Mucosa of stomach (tissue), 1 donor: Measurements from ENCODE around the gene DNAH2.

Source experiments
- H3K27me3 ChIP-seq: one replicate; pipeline ENCODE4 v1.7.0; 2013; ENCODE audit warnings: mild to moderate bottlenecking, low read length; ENCODE audit not compliant: control insufficient read depth, insufficient read depth
- H3K36me3 ChIP-seq: one replicate; pipeline ENCODE4 v1.7.0; 2013; ENCODE audit warnings: low read length; ENCODE audit not compliant: control insufficient read depth, insufficient read depth
- H3K4me1 ChIP-seq: one replicate; pipeline ENCODE4 v1.7.0; 2013; ENCODE audit warnings: mild to moderate bottlenecking, low read length; ENCODE audit not compliant: control insufficient read depth, insufficient read depth
- H3K4me3 ChIP-seq: one replicate; pipeline ENCODE4 v1.7.0; 2013; ENCODE audit warnings: low read length
- H3K9ac ChIP-seq: one replicate; pipeline ENCODE4 v1.7.0; 2013; ENCODE audit warnings: mild to moderate bottlenecking, low read length, moderate library complexity
- H3K9me3 ChIP-seq: one replicate; pipeline ENCODE4 v1.7.0; 2013; ENCODE audit warnings: mild to moderate bottlenecking, low read length, moderate library complexity; ENCODE audit not compliant: control insufficient read depth
- donor health status: Pancreatic carcinoma.

The DNAH2 gene

DNA sequence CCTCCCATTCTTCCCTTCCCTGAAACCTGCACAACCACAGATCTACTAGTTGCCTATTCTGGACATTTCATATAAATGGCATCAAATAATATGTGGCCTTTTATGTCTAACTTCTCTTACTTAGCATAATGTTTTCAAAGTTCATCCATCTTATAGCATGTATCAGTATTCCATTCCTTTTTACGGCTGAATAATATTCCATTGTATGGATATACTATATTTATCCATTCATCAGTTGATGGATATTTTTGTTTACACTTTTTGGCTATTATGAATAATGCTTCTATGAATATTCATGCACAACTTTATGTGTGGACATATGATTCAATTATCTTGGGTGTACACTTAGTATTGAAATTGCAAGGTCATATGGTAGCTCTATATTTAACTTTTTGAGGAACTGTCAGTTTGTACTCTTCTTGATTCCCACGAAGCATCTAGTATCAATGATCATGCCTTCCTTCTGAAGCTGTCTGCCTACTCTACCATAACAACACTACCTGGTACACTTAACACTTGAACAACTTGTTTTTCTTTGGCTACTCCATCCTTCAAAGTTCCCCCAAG, 158.3 kb downstream of the DNAH2 start:
- Histone ChIP-seq H3K9ac (no peak overlapping the region), H3K36me3 (no peaks in the 10 kb centered on the region), H3K4me1 (no peaks in the 10 kb centered on the region), H3K4me3 (no peak overlapping the region), H3K9me3 (no peaks in the 10 kb centered on the region), H3K27me3 (no peaks in the 10 kb centered on the region)

DNA sequence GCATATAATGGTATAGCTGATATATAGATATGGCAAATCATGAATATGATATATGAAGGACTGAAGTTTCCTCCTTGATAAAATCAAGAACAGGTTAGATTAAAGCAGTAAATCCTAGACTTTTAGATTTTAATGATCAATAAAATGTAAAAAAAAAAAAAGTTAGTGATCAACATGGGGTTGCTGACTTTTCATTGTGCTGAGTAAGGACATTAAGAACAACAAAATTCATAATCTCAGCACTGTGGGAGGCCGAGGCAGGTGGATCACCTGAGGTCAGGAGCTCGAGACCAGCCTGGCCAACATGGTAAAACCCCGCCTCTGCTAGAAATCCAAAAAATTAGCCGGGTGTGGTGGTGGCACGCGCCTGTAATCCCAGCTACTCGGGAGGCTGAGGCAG, 160.7 kb downstream of the DNAH2 start:
- H3K36me3 ChIP-seq, result no peaks in the 10 kb centered on the region
- no peaks in the 10 kb centered on the region for H3K9me3 ChIP-seq
- H3K4me3 ChIP-seq, result no peak overlapping the region
- H3K9ac ChIP-seq, result no peak overlapping the region
- peaks cover 6% of the 10 kb centered on the region for H3K4me1 ChIP-seq
- no peaks in the 10 kb centered on the region for H3K27me3 ChIP-seq

DNA sequence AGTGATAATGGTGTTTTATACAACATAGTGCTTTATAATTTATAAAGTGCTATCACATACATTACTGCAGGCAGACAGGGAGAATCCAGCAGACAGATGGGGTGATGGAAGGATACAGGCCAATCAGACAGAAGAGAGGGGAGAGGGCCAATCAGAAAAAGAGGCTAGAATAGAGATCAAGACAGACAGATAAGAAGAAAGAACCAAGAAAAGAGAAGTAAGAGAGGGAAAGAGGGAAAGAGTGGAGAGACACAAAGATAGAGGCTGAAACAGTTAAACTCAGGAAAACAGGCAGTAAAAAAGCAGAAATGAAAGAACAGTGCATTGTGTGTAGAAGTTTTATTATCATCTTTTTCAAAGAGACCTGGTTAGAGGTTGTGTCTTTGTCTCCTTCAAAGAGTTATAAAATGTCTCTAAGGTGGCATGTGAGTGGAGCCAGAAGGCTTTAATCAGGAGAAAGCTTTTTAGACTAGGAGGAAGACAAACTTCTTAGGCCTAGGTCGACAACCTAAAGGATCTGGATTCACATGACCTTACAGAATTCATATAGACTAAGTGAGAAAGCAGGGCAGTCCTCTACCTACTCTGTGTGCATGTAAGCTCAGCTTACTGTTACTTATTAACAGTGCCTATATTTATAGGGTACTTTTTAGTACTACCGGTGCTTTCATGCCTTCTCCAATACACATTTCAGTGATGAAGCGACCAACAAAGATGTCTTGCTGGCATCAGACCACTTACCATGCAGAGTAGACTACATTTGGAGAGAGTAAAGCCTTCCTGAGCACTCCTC, 162.7 kb downstream of the DNAH2 start:
- no peaks in the 10 kb centered on the region for H3K36me3 ChIP-seq
- H3K9me3 ChIP-seq, result no peaks in the 10 kb centered on the region
- peaks cover 6% of the 10 kb centered on the region for H3K4me1 ChIP-seq
- no peak overlapping the region for H3K4me3 ChIP-seq
- H3K9ac ChIP-seq, result no peak overlapping the region
- H3K27me3 ChIP-seq, result no peaks in the 10 kb centered on the region

DNA sequence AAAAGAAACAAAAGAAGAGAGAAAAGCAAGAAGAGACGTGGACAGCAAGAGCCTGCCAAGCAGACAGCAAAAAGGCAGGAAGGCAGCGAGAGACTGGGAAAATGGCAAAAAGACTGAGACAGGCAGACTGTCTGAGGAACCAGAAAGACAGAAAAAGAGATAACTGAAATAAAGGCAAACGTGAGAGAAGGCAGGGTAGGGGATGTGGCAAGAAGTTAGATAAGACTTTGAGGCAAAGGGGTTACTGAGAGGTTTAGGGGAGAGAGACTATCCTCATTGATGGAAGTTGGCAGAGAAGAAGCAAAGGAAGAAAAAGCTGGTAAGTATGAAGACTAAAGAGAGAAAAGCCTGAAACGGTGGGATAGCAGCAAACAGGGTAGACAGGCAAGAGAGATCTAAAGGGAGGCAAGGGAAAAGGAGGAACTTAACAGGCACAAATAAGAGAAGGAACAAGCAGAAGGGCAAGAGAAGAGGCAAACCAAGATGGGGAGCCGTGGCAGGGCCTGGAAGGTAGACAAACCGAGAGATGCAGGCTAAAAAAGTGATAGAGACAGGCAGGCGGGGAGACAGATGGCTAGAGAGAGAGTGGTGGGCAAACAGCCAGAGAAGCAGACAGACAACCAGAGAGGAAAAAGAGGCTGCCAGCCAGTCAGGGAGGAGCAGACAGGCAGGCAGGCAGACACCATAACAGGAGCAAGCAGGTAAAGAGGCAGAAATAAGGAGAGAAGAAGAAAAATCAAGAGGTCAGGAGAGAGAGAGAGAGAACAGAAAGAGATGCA, 163.9 kb downstream of the DNAH2 start:
- Histone ChIP-seq H3K9ac (no peak overlapping the region), H3K9me3 (no peaks in the 10 kb centered on the region), H3K4me1 (peaks cover 13% of the 10 kb centered on the region), H3K36me3 (no peaks in the 10 kb centered on the region), H3K4me3 (no peak overlapping the region), H3K27me3 (no peaks in the 10 kb centered on the region)

DNA sequence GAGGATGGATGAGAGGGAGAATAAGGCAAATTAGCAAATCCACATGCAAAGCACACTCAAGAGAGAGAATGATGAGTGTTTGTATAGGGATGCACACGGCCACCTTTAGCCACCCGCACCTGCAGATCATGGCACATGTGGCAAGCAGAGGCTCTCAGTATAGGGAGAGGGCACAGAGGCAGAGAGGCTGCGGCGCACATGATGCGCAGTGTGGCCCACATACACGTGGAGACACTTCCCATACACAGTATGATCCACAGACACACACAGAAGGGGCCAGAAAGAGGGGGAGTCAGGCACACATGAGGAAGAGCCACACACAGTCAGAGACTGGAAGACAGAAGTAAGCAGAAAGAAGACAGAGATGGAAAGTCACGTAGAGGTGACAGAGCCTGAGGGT, 164.5 kb downstream of the DNAH2 start:
- H3K27me3 ChIP-seq, result no peaks in the 10 kb centered on the region
- H3K4me3 ChIP-seq, result no peak overlapping the region
- H3K9ac ChIP-seq, result no peak overlapping the region
- H3K4me1 ChIP-seq, result peaks cover 19% of the 10 kb centered on the region
- H3K36me3 ChIP-seq, result no peaks in the 10 kb centered on the region
- no peaks in the 10 kb centered on the region for H3K9me3 ChIP-seq

DNA sequence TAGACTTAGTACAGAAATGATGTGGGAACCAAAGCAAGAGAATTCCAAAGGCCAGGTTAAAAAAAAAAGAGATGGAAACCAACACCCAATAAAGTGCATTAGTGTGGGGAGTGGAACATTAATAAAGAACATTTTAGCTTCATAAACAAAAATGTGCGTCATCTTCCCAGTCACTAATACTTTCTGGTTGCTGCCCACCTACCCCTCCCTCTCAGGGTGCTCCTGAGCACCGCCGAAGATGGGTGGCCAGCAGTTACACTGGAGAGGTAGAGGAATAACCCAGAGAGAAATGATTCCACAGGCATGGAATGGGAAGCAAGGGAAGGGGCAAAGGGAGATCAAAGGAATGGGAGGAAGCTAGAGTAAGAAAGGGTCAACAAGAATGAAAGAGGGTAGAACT, 165.1 kb downstream of the DNAH2 start:
- Histone ChIP-seq H3K36me3 (no peaks in the 10 kb centered on the region), H3K4me3 (no peak overlapping the region), H3K9me3 (no peaks in the 10 kb centered on the region), H3K27me3 (no peaks in the 10 kb centered on the region), H3K9ac (no peak overlapping the region), H3K4me1 (peaks cover 22% of the 10 kb centered on the region)
